Measurements from ENCODE around the gene EFCAB14. TPM values are rescaled to one million over a fixed set of nuclear protein-coding genes. Genes with fewer than 3 reads are reported as not detected.
"Not testable (repeated sequence)": the region's sequence is repeated elsewhere in the genome, so short reads cannot be mapped to it uniquely, and the experiment has no call there.

Gene EFCAB14
- total and polyA plus RNA-seq, 2 of the 8 experiments (the other 6 are each of a cell fraction or from before 2014, with no cell fraction given): 19.4 to 40.4 TPM

GRCh38 chr1:46694676-46695075, 24.2 kb downstream of the EFCAB14 start:
- H4K91ac ChIP-seq (replicated peaks; ENCODE audit: insufficient read length, low read length); H3K9me3 ChIP-seq (ENCODE audit: insufficient read depth in 2 of 2, low read depth in 1 of 2, low read length in 1 of 2); H3K9ac ChIP-seq (replicated peaks in 1 of 4; ENCODE audit: extremely low read depth in 1 of 4, low read depth in 3 of 4, low read length in 3 of 4); H3K18ac ChIP-seq (ENCODE audit: extremely low read depth, low read length); H3K79me1 ChIP-seq (ENCODE audit: low read depth, low read length); POLR2A ChIA-PET (ENCODE audit: partially characterized antibody); H3K27ac ChIP-seq (ENCODE audit: low read depth, low read length); H3K4me3 ChIP-seq (ENCODE audit: extremely low read depth in 1 of 4, insufficient read depth in 2 of 4, low read depth in 3 of 4, low read length in 4 of 4); CTCF ChIA-PET (ENCODE audit: partially characterized antibody); H3K4ac ChIP-seq (replicated peaks; ENCODE audit: insufficient read length, low read depth, low read length); H3K14ac ChIP-seq (ENCODE audit: insufficient read length); H4K8ac ChIP-seq (ENCODE audit: extremely low read depth, insufficient read depth, low read length); H4K5ac ChIP-seq (ENCODE audit: insufficient read length, low read depth, low read length); H2BK20ac ChIP-seq (ENCODE audit: low read length); H3K23me2 ChIP-seq (ENCODE audit: low read depth, low read length); H3K23ac ChIP-seq (ENCODE audit: insufficient read length); DNase-seq (ENCODE audit: low read depth in 1 of 2, low spot score in 2 of 2); H4K20me1 ChIP-seq (replicated peaks in 1 of 2; ENCODE audit: control insufficient read depth in 1 of 2, insufficient read depth in 2 of 2, low read length in 2 of 2); H3K27me3 ChIP-seq (replicated peaks in 1 of 4; ENCODE audit: control insufficient read depth in 3 of 4, extremely low read depth in 1 of 4, insufficient read depth in 3 of 4, low read length in 3 of 4); H2BK120ac ChIP-seq (replicated peaks; ENCODE audit: low read depth, low read length); H3K4me2 ChIP-seq (ENCODE audit: insufficient read depth in 1 of 2, low read depth in 2 of 2, low read length in 2 of 2); H2AK5ac ChIP-seq (ENCODE audit: low read depth, low read length); FAIRE-seq; H3K4me1 ChIP-seq (replicated peaks in 1 of 4; ENCODE audit: control insufficient read depth in 3 of 4, insufficient read depth in 4 of 4, low read length in 3 of 4); H2AFZ ChIP-seq (ENCODE audit: low read length); H3K56ac ChIP-seq (replicated peaks; ENCODE audit: insufficient read length, low read depth, low read length); H2BK12ac ChIP-seq (ENCODE audit: low read depth, low read length); H2BK5ac ChIP-seq (ENCODE audit: low read depth, low read length); H2BK15ac ChIP-seq (ENCODE audit: low read length); H3K79me2 ChIP-seq (ENCODE audit: control insufficient read depth in 1 of 2, insufficient read depth in 2 of 2, low read length in 2 of 2): not testable (repeated sequence)
- H3K36me3 ChIP-seq (ENCODE audit: control insufficient read depth in 2 of 4, insufficient read depth in 4 of 4, low read length in 3 of 4): peaks cover 0 to 41% (median 35%) of the 10 kb centered on the region in 4 experiments; a peak in 6 of 8 replicates
- 96% methylated on average over 3 of the region's 4 CpGs; no CpG with 5 or more reads in 1 of the 2 experiments for WGBS, 2 experiments (ENCODE audit: extremely low coverage in 1 of 2, insufficient coverage in 1 of 2, insufficient read length in 1 of 2, insufficient replicate concordance in 2 of 2, low coverage in 1 of 2, low lambda C conversion rate in 2 of 2, missing lambda C conversion rate in 1 of 2)
